Measurements from ENCODE around the gene KAT5.
"Not testable (repeated sequence)": the region's sequence is repeated elsewhere in the genome, so short reads cannot be mapped to it uniquely, and the experiment has no call there.

The KAT5 gene

DNA sequence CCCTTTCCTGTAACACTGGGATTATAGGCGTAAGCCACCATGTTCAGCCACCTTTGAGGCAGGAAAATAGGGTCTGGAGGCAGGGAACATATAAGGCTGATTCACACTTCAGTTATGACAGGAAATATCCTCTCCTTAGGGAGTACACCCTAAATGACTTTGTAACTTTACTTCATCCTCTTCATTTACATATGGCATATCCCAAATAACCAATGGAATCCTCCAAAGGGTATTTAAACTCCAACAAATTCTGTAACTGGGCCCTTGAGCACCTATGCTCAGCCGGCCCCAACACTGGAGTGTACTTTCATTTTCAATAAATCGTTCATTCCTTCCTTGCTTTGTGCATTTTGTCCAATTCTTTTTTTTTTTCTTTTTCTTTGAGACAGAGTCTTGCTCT, 1.6 kb upstream of the KAT5 start:
- DNase-seq, result no peak

- no peak for DNase-seq
Measured at GRCh38 chr11:65712633-65713076, 603 bp downstream of the KAT5 start.

DNA sequence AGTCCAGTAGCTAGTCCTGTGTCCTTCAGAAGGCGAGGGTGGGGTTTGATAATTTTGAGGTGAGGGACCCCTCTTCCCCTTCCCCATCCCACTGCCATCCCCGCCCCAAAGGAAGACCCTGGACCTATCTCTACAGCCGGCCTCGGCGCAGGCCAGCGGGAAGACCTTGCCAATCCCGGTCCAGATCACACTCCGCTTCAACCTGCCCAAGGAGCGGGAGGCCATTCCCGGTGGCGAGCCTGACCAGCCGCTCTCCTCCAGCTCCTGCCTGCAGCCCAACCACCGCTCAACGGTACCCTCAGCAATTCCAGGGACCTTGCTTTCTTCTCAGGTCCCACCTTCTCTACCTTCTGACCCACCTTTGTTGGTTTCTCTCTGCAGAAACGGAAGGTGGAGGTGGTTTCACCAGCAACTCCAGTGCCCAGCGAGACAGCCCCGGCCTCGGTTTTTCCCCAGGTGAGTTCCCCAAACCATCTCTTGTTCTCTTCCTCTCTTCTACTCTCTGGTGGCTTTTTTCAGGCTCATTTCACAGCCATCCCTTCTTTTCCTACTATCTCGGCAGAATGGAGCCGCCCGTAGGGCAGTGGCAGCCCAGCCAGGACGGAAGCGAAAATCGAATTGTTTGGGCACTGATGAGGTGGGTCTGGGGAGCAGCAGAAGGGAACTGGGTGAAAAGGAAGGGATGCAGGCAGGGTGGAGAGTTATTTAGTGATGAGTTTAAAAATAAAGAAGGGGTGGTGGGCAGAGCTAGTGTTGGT, 1.3 kb downstream of the KAT5 start:
- DNase-seq, result no peak

GRCh38 chr11:65714433-65714832, 2.4 kb downstream of the KAT5 start:
- no peak for DNase-seq

DNA sequence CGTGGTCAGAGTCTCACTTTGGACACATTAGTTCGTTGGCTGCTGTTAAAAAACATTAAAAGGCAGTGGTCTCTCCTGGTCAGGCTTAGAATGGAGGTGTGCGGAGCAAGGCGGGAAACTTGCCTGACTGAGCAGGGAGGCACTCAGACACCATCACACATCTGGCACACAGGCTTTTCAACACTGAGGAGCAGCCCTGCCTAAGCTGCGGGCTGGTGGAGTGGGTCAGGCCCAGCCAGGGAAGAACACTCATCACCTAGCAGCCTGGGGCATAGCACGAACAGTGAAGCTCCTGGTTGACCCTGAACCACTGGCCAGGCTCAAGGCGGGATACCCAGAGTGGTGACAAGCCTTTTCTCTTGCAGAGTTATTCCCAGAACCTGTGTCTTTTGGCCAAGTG, 4.2 kb downstream of the KAT5 start:
- no peak for DNase-seq

DNA sequence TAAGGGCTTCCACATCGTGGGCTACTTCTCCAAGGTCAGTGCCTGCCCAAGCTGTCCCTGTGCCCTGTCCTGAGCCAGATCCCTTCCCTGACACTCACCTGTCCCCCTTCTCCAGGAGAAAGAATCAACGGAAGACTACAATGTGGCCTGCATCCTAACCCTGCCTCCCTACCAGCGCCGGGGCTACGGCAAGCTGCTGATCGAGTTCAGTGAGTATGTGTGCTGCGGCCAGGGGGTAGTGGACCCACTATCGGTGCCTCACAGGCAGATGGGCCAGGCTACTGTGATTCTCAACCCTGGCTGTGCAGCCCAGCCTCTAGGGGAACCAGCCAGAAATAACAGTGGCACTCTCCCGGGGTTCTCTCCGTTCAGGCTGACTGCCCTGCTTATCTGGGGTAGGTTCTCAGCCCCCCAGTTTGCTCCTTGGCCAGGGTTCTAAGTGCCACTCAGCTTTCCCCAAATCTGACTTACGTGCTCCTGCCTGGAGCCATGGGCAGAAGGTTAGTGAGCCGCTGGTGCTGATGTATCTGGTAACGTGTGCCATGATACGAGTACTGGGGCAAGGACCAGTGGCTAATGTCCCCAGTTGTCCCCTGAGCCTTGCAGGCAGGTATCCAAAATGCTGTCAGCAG, 4.8 kb downstream of the KAT5 start:
- DNase-seq, result no peak

DNA sequence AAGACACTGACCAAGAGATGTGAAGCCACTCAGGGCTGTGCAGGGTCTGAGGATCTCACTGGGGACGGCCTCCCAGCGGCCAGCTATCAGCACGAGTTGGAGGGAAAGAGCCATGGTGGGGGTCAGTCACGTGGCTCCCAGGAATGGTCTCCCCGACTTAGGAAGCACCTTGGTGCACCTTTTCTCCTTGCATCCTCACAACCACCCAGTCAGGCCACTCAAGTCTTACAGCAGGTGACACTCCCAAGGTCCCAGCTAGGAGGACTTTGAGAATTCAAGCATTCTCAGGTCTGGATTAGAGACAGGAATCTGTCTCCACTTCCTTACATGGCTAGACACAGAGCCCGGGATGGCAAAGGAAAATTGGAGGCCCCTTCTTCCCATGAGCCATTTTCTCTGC, 5.9 kb downstream of the KAT5 start:
- no peak for DNase-seq

DNA sequence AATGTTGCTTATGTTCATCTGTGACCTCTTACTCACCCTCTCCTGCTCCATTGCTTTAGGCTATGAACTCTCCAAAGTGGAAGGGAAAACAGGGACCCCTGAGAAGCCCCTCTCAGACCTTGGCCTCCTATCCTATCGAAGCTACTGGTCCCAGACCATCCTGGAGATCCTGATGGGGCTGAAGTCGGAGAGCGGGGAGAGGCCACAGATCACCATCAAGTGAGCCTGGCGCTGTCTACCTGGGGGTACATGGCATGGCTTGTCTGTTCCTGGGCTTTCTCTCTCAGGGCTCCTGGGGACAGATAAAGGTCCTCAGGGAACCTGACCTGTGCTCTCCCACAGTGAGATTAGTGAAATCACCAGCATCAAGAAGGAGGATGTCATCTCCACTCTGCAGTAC, 6.5 kb downstream of the KAT5 start:
- DNase-seq, result no peak

DNA sequence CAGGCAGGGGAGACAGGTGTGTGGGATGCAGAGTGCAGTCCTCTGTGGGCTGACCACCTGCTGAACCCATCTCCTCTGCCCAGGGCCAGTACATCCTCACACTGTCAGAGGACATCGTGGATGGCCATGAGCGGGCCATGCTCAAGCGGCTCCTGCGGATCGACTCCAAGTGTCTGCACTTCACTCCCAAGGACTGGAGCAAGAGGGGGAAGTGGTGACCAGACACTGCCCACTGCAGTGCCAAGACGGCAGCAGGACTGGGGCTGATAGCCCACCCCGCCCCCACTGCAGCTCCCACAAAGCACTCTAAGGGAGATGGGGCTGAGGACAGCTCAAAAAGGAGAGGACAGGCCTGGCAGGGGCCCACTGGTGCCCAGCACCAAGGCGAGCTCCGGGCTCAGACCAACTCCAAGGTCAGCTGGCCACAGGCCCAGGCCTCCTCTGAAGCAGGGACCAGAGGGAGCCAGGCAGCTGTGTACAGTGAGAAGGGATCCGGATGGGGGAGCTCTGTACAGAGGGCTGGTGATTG, 7.0 kb downstream of the KAT5 start:
- DNase-seq, result no peak

GRCh38 chr11:65719871-65720210, 7.8 kb downstream of the KAT5 start:
- DNase-seq, result peak; percentile 34

- peak; percentile 87 for DNase-seq
Measured at GRCh38 chr11:65720211-65720934, 8.3 kb downstream of the KAT5 start, which contains the start of gene RNASEH2C. TSS of gene RNASEH2C (minus strand) at chr11:65720798. CDS start at chr11:65720758, 40 bp downstream.

DNA sequence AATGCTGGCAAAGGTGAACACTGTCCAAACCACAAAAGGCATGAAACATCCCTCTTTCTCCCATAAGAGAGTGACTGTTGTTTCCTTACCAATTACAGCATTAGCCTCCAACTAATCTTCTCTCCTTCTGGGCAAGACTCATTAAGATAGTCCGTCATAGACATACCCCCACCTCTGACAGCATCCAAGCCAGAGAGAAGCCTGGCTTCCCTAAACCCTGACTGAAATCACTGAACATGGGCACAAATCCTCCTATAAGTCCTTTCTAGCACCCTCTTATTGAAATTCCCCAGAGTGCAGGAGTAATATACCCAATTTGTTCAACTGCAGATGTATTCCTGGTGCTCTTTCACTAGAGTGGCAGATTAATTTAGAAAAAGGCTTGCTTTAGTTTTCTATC, 10.2 kb downstream of the KAT5 start:
- no peak for DNase-seq

- DNase-seq, result no peak
Measured at GRCh38 chr11:65726660-65727059, 14.6 kb downstream of the KAT5 start.

- no peak for DNase-seq
Measured at GRCh38 chr11:65727865-65728264, 15.8 kb downstream of the KAT5 start.

- DNase-seq, result no peak
Measured at GRCh38 chr11:65730461-65730860, 18.4 kb downstream of the KAT5 start.

- DNase-seq, result not testable (repeated sequence)
Measured at GRCh38 chr11:65735111-65735510, 23.1 kb downstream of the KAT5 start.

DNA sequence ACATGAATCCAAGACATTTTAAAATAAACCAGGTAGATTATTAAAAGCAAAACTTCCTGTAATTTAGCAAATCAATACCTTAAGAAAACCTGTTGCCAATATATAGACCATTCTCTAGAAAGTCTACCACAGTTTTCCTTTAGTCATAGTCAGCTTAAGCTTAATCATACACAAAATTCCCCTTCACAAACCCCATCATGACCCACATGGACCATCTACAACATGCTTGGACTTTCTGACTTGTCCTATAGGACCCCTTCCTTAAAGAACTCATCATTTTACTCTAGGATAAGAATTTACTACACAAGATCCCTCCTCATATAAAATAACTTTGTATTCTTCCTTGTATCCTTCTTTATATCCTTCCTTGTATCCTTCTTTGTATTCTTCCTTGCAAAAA, 24.8 kb downstream of the KAT5 start:
- DNase-seq, result no peak

DNA sequence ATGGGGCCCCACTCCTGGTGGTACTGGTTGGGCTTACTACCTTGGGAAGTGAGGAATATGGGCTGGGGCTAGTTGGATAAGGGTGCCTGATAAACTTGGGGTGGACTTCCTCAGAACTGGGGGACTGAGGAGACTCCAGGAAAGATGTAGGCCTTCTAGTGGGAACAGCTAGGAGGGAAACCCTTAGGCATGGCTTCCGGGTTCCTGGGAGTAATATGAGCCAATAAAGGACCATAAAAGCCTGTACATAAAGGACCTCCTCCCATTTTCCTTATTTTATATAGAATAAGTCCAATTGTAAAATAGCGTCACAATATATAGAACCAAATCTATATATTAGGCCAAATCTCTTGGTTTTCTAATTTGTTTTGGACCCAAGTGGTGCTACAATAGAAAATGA, 27.0 kb downstream of the KAT5 start:
- DNase-seq, result no peak

DNA sequence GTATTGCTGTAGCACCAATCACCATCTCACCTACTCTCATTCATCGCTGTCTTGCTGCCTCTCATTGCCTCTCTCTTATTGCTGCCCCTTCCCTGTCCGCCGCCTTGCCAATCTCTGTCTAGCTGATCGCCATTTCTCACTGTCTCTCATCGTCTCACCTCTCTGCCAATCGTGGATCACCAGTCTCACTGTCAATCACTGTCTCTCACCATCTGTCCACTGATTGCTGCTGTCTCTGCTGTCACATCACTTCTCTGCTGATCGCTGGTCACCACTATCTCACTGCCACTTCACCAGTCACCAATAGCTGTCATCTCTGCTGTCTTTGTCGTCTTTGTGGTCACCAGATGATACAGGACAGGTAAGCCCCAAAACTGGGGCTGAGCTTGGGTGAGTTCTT, 29.1 kb downstream of the KAT5 start:
- DNase-seq, result no peak

DNA sequence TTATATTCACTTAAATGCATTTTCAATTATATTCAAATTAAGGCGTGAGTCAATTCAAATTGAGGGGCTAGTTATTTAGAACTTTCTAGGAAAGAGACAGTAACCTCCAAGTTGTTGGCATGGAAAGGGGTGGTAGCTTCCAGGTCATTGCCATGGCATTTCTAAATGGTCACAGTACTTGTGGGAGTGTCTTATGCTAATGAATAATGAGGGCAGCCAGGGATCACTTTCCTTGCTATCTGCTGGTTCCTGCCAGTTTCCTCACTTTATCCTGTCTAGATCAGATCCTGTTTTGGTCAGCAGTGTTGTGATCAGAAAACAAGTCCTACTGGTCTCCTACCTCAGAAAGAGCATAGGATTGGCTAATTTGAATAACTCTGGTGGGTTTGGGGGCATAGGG, 30.3 kb downstream of the KAT5 start:
- DNase-seq, result no peak

DNA sequence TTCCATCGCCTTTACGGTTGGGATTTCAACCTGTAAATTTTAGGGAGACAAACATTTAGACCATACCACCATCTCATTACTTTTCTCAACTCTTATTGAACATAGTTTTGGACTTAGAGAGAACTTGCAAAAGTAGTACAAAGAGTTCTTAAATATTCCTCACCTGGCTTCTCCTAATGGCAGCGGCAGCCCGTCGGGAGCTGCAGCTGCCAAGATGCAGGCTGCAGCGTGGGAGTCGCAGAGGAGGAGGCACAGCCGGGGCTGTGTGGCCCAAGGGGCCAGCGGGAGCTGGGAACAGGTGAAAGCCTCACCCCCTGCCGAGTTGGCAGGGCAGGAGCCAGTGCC, 31.6 kb downstream of the KAT5 start:
- no peak for DNase-seq

DNA sequence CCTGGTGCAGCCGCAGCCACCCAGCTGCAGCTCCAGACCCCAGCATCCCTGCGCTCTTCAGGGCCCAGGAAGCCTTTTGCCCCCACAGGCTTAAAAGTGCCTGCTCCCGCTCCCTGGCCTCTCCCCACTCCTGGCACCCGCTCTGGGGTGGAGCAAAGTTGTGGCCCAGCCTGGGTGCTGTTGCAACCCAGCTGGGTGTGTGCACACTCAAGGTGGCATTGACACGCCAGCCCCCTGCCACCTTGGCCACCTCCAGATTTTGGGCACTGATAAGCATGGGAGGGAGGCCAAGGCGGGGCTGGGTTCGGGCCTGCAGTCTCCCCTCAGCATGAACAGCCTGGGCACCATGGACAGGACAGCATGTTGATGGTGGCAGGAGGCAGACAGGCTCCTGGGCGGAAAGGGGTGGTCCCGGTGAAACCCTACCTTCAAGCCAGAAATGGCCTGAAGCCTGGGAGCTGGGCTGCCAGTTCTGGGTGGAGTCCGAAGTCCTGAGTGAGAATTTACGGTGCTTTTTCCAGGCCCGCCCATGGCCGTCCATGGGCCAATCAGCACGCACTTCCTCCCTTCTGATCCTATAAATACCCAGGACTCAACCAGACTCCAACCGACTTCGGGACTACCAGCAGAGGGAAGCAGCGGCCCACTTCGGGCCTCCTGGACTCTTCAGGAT, 32.1 kb downstream of the KAT5 start:
- DNase-seq, result peak; percentile 9

DNA sequence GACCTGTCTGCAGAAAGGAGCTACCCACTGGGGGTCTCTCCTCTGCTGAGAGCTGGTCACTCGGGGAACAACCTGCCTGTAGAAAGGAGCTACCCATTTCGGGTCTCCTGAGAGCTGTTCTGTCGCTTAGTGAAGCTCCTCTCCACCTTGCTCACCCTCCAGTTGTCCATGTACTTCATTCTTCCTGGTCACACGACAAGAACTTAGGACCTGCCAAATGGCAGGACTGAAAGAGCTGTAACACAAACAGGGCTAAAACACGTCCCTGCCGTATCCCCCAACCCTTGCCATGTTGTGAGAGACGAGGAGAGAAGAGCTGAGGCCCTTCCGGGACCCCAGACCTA, 32.6 kb downstream of the KAT5 start:
- DNase-seq, result no peak

DNA sequence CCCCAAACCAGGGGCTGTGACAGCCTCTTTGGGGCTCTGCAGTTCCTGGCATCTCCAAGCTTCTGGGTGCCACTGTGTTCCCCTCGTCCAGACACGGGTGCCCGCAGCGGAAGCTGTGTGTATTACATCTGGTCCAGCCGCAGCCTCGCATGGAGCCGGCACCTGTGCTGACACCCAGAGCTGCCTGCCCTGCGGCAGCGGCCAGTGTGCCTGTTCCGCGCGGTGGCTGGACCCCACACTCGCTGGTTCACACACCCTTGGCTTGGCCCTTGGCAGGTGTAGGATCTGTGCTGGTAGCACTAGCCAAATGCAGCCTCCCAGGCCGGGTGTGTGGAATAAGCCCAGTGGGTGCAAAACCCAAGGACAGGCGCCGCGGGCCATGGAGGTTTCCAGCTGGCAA, 33.0 kb downstream of the KAT5 start:
- DNase-seq, result no peak
